Endothelial cell (in vitro differentiated cells): Measurements from ENCODE around the gene RUSF1. TPM values are rescaled to one million over a fixed set of nuclear protein-coding genes. Genes with fewer than 3 reads are reported as not detected.

Source experiments
- DNase-seq: peaks from one replicate; pipeline ENCODE4 v3.0.0; 2021; ENCODE audit warnings: low spot score
- H3K27ac Mint-ChIP-seq: one replicate; pipeline ENCODE4 v1.8.0; 2021; ENCODE audit warnings: mixed read lengths, inconsistent platforms; ENCODE audit not compliant: unreplicated experiment
- H3K27me3 Mint-ChIP-seq: one replicate; pipeline ENCODE4 v1.8.0; 2021; ENCODE audit warnings: mild to moderate bottlenecking, moderate library complexity, mixed read lengths, inconsistent platforms; ENCODE audit not compliant: unreplicated experiment
- H3K36me3 Mint-ChIP-seq: one replicate; pipeline ENCODE4 v1.8.0; 2021; ENCODE audit warnings: mild to moderate bottlenecking, low read depth, mixed read lengths, inconsistent platforms; ENCODE audit not compliant: unreplicated experiment
- H3K4me1 Mint-ChIP-seq: one replicate; pipeline ENCODE4 v1.8.0; 2021; ENCODE audit warnings: mild to moderate bottlenecking, mixed read lengths, inconsistent platforms; ENCODE audit not compliant: unreplicated experiment
- H3K4me3 Mint-ChIP-seq: one replicate; pipeline ENCODE4 v1.8.0; 2021; ENCODE audit warnings: mild to moderate bottlenecking, mixed read lengths, inconsistent platforms; ENCODE audit not compliant: unreplicated experiment
- H3K9me3 Mint-ChIP-seq: one replicate; pipeline ENCODE4 v1.8.0; 2021; ENCODE audit warnings: mixed read lengths, inconsistent platforms; ENCODE audit not compliant: unreplicated experiment
- CTCF ChIP-seq: fragments of 200-600 bp; sonication (generic); IDR thresholded peaks from one replicate; pipeline ENCODE4 v1.5.0; 2021; ENCODE audit warnings: antibody characterized with exemption; ENCODE audit not compliant: unreplicated experiment
- total RNA-seq: library from RNA; stranded (reverse); fragmentation: NEBNext Ultra II Directional; extraction: Animal tissue kit (Norgen Biotek cat#: 25700); gene quantifications from one replicate; pipeline ENCODE4 v1.2.1, GENCODE V29; 2021; ENCODE audit not compliant: unreplicated experiment

The RUSF1 gene
- total RNA-seq, 1 donor from 2014 or later, result 54.2 TPM

- DNase-seq, result no peak
- Mint-ChIP-seq H3K36me3 (peaks cover 24% of the 10 kb centered on the region), H3K4me3 (peak overlapping the region; percentile 47), H3K27ac (no peak overlapping the region), H3K4me1 (peaks cover 14% of the 10 kb centered on the region), H3K9me3 (no peaks in the 10 kb centered on the region), H3K27me3 (peaks cover 19% of the 10 kb centered on the region)
- TF ChIP-seq CTCF, result no peak
These were observed 33.1 kb downstream of the RUSF1 start for GRCh38 chr16:31474773-31475738.

GRCh38 chr16:31474173-31474714, 33.9 kb downstream of the RUSF1 start:
- DNase-seq, result no peak
- Mint-ChIP-seq H3K36me3 (peaks cover 24% of the 10 kb centered on the region), H3K4me3 (no peak overlapping the region), H3K27me3 (peaks cover 19% of the 10 kb centered on the region), H3K9me3 (no peaks in the 10 kb centered on the region), H3K4me1 (peaks cover 14% of the 10 kb centered on the region), H3K27ac (no peak overlapping the region)
- TF ChIP-seq CTCF, result no peak

GRCh38 chr16:31473264-31473984, 34.8 kb downstream of the RUSF1 start:
- Mint-ChIP-seq H3K9me3 (no peaks in the 10 kb centered on the region), H3K27me3 (peaks cover 17% of the 10 kb centered on the region), H3K27ac (no peak overlapping the region), H3K36me3 (peaks cover 24% of the 10 kb centered on the region), H3K4me1 (peaks cover 14% of the 10 kb centered on the region), H3K4me3 (peak overlapping the region; percentile 88)
- TF ChIP-seq CTCF, result no peak
- DNase-seq, result no peak

GRCh38 chr16:31472709-31473203, 35.4 kb downstream of the RUSF1 start:
- Mint-ChIP-seq H3K4me3 (peak overlapping the region; percentile 88), H3K27me3 (peaks cover 14% of the 10 kb centered on the region), H3K36me3 (peaks cover 26% of the 10 kb centered on the region), H3K4me1 (peaks cover 10% of the 10 kb centered on the region), H3K9me3 (no peaks in the 10 kb centered on the region), H3K27ac (peak overlapping the region; percentile 48)
- peak; percentile 77 for TF ChIP-seq CTCF
- peak; percentile 64 for DNase-seq
